Liver (tissue), 9 donors: ENCODE data around the gene GAN. TPM values are rescaled to one million over a fixed set of nuclear protein-coding genes. Genes with fewer than 3 reads are reported as not detected.

ENCODE experiments used
- DNase-seq: peaks from one replicate; pipeline ENCODE4 v3.0.0-alpha.2; 2017; ENCODE audit warnings: low spot score
- H3K27ac ChIP-seq, 2 donors: one replicate each; pipeline ENCODE4 v1.7.0; 2013; ENCODE audit warnings: inconsistent platforms in 2 of 2, low read length in 2 of 2, control low read depth in 1 of 2, low read depth in 1 of 2, mild to moderate bottlenecking in 1 of 2
- H3K27me3 ChIP-seq, 4 donors: one replicate each; pipeline versions ENCODE4 v1.6.1 to v1.7.0; 2013; ENCODE audit warnings: low read length in 3 of 4, inconsistent platforms in 1 of 4, mild to moderate bottlenecking in 1 of 4, moderate library complexity in 1 of 4; ENCODE audit not compliant: control insufficient read depth in 4 of 4, insufficient read depth in 4 of 4
- H3K36me3 ChIP-seq, 4 donors: one replicate each; pipeline versions ENCODE4 v1.6.1 to v1.7.0; 2013; ENCODE audit warnings: low read length in 3 of 4, mild to moderate bottlenecking in 3 of 4, low read depth in 1 of 4, moderate library complexity in 1 of 4; ENCODE audit not compliant: control insufficient read depth in 4 of 4, insufficient read depth in 3 of 4
- H3K4me1 ChIP-seq, 4 donors: one replicate each; pipeline versions ENCODE4 v1.6.1 to v1.7.0; 2013; ENCODE audit warnings: low read length in 3 of 4, mild to moderate bottlenecking in 3 of 4, moderate library complexity in 1 of 4; ENCODE audit not compliant: control insufficient read depth in 4 of 4, insufficient read depth in 4 of 4
- H3K4me3 ChIP-seq, 3 donors: one replicate each; pipeline versions ENCODE4 v1.6.1 to v1.7.0; 2013; ENCODE audit warnings: low read length in 3 of 3, control low read depth in 1 of 3, low read depth in 1 of 3, mild to moderate bottlenecking in 1 of 3
- H3K9ac ChIP-seq, 2 donors: one replicate each; pipeline ENCODE4 v1.7.0; 2013; ENCODE audit warnings: low read length in 2 of 2, mild to moderate bottlenecking in 2 of 2, moderate library complexity in 2 of 2, control low read depth in 1 of 2, low read depth in 1 of 2
- H3K9me3 ChIP-seq, 4 donors: one replicate each; pipeline versions ENCODE4 v1.6.1 to v1.7.0; 2013; ENCODE audit warnings: low read length in 3 of 4; ENCODE audit not compliant: control insufficient read depth in 4 of 4
- FOXA1 ChIP-seq: IDR thresholded peaks from 2 replicates; pipeline ENCODE4 v1.6.1; 2016; ENCODE audit warnings: antibody characterized with exemption
- FOXA2 ChIP-seq: IDR thresholded peaks from 2 replicates; pipeline ENCODE4 v1.6.1; 2016; ENCODE audit warnings: antibody characterized with exemption
- GABPA ChIP-seq, 2 donors: IDR thresholded peaks in 1 of 2; conservative IDR thresholded peaks in 1 of 2; 2 replicates each; pipeline ENCODE4 v1.6.1; 2016; ENCODE audit warnings: antibody characterized with exemption in 2 of 2, mild to moderate bottlenecking in 1 of 2, moderate library complexity in 1 of 2
- HNF4A ChIP-seq, 2 donors: conservative IDR thresholded peaks; 2 replicates each; pipeline ENCODE4 v1.6.1; 2016; ENCODE audit warnings: antibody characterized with exemption in 2 of 2, mild to moderate bottlenecking in 2 of 2
- HNF4G ChIP-seq: IDR thresholded peaks from 2 replicates; pipeline ENCODE4 v1.6.1; 2016; ENCODE audit warnings: antibody characterized with exemption
- JUND ChIP-seq, 2 donors: IDR thresholded peaks; 2 replicates each; pipeline ENCODE4 v1.6.1; 2016; ENCODE audit warnings: antibody characterized with exemption in 2 of 2
- RAD21 ChIP-seq, 2 donors: IDR thresholded peaks; 2 replicates each; pipeline ENCODE4 v1.6.1; 2016; ENCODE audit warnings: antibody characterized with exemption in 2 of 2, mild to moderate bottlenecking in 2 of 2
- REST ChIP-seq: IDR thresholded peaks from 2 replicates; pipeline ENCODE4 v1.6.1; 2016; ENCODE audit warnings: antibody characterized with exemption, mild to moderate bottlenecking
- RXRA ChIP-seq, 2 donors: IDR thresholded peaks; 2 replicates each; pipeline ENCODE4 v1.6.1; 2017 to 2018; ENCODE audit warnings: antibody characterized with exemption in 2 of 2, mild to moderate bottlenecking in 1 of 2
- SP1 ChIP-seq: IDR thresholded peaks from 2 replicates; pipeline ENCODE4 v1.6.1; 2018; ENCODE audit warnings: antibody characterized with exemption, mild to moderate bottlenecking
- TAF1 ChIP-seq: conservative IDR thresholded peaks from 2 replicates; pipeline ENCODE4 v1.6.1; 2016; ENCODE audit warnings: antibody characterized with exemption, mild to moderate bottlenecking
- YY1 ChIP-seq: IDR thresholded peaks from 2 replicates; pipeline ENCODE4 v1.6.1; 2016; ENCODE audit warnings: antibody characterized with exemption, mild to moderate bottlenecking
- WGBS: extraction: QIAGEN DNeasy Blood & Tissue Kit; methylation state at CpG from one replicate; pipeline ENCODE4 v1.1.7; 2013; 5-methylcytosine and 5-hydroxymethylcytosine counted together
- polyA plus RNA-seq, 2 donors: library from polyadenylated mRNA; stranded (reverse) in 1 of 2; unstranded in 1 of 2; fragments of 200-250 nt in 1 of 2; fragments of >200 nt in 1 of 2; fragmentation: Nextera tagmentation in 1 of 2; extraction: Ambion mirVana in 1 of 2; gene quantifications; one replicate each; pipeline versions ENCODE4 v1.2.1 to v1.2.3, GENCODE V29; 2013 to 2015
- total RNA-seq, 2 donors: library from RNA; depleted of rRNA; stranded (reverse); fragments of >200 nt; gene quantifications; one replicate each; pipeline ENCODE4 v1.2.3, GENCODE V29; 2014
- TF ChIP-seq, protein P1 (sequence below): fragments of 150-350 bp; IDR thresholded peaks from 2 replicates; pipeline ENCODE4 v1.5.1; 2017; ENCODE audit warnings: improper control_type of control experiment, low read depth, low read length; ENCODE audit not compliant: missing input control
- TF ChIP-seq, protein P2 (sequence below): IDR thresholded peaks from 2 replicates; pipeline ENCODE4 v1.6.1; 2016; ENCODE audit warnings: antibody characterized with exemption
- TF ChIP-seq, protein P3 (sequence below): IDR thresholded peaks from 2 replicates; pipeline ENCODE4 v1.6.1; 2016; ENCODE audit warnings: antibody characterized with exemption
- TF ChIP-seq, protein P4 (sequence below): IDR thresholded peaks from 2 replicates; pipeline ENCODE4 v1.6.1; 2016; ENCODE audit warnings: antibody characterized with exemption
- donor health status: healthy.
- donor health status: healthy.
- donor health status: healthy.
- donor health status: healthy.
- donor health status: healthy.

GAN gene
- total and polyA plus RNA-seq, 4 donors, result 0.33 to 5.5 (median 1.5) TPM

GRCh38 chr16:81275795-81276194, 39.0 kb upstream of the GAN start:
- Histone ChIP-seq H3K27ac (no peak overlapping the region), H3K4me1 (no peaks in the 10 kb centered on the region), H3K9me3 (no peaks in the 10 kb centered on the region), H3K9ac (no peak overlapping the region), H3K4me3 (no peak overlapping the region), H3K27me3 (no peaks in the 10 kb centered on the region), H3K36me3 (no peaks in the 10 kb centered on the region)
- no peak for DNase-seq
- TF ChIP-seq, protein P1, sequence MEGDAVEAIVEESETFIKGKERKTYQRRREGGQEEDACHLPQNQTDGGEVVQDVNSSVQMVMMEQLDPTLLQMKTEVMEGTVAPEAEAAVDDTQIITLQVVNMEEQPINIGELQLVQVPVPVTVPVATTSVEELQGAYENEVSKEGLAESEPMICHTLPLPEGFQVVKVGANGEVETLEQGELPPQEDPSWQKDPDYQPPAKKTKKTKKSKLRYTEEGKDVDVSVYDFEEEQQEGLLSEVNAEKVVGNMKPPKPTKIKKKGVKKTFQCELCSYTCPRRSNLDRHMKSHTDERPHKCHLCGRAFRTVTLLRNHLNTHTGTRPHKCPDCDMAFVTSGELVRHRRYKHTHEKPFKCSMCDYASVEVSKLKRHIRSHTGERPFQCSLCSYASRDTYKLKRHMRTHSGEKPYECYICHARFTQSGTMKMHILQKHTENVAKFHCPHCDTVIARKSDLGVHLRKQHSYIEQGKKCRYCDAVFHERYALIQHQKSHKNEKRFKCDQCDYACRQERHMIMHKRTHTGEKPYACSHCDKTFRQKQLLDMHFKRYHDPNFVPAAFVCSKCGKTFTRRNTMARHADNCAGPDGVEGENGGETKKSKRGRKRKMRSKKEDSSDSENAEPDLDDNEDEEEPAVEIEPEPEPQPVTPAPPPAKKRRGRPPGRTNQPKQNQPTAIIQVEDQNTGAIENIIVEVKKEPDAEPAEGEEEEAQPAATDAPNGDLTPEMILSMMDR, result no peak
- TF ChIP-seq SP1, result no peak
- no peak for TF ChIP-seq FOXA2
- TF ChIP-seq REST, result no peak
- TF ChIP-seq FOXA1, result no peak
- TF ChIP-seq RAD21 (IDR thresholded peaks at IDR 0.05), result no peak
- TF ChIP-seq GABPA (IDR thresholded peaks at IDR 0.05 in 1 of 2, conservative IDR thresholded peaks at IDR 0.05 in 1 of 2), result no peak
- TF ChIP-seq HNF4G, result no peak
- TF ChIP-seq, protein P2, sequence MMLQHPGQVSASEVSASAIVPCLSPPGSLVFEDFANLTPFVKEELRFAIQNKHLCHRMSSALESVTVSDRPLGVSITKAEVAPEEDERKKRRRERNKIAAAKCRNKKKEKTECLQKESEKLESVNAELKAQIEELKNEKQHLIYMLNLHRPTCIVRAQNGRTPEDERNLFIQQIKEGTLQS, result no peak
- 83% methylated on average over 9 of the region's 9 CpGs for WGBS

DNA sequence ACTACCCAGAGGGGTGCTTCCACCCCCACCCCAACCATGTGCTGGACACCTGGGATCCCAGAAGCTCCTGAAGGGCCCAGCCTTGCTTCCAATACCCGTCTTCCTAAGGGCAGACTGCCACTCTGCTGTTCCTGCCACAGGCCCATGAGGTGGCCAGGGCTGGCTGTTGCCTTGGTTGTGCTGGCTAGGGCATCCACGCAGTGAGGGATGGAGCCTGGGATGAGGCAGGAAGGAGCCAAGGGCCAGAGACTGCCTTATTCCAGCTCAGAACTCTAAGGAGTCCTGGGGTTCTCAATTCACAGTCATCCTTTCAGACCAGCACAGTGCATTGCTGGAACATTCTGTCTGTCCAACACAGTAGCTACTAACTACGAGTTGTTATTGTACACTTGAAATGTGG, 38.4 kb upstream of the GAN start:
- Histone ChIP-seq H3K4me1 (no peaks in the 10 kb centered on the region), H3K27me3 (no peaks in the 10 kb centered on the region), H3K4me3 (no peak overlapping the region), H3K27ac (no peak overlapping the region), H3K9ac (no peak overlapping the region), H3K36me3 (no peaks in the 10 kb centered on the region), H3K9me3 (no peaks in the 10 kb centered on the region)
- TF ChIP-seq JUND (IDR thresholded peaks at IDR 0.05) (no peak), REST (no peak), RAD21 (IDR thresholded peaks at IDR 0.05) (no peak), TAF1 (no peak), RXRA (IDR thresholded peaks at IDR 0.05) (no peak), SP1 (no peak), FOXA1 (no peak), HNF4A (conservative IDR thresholded peaks at IDR 0.05) (no peak), YY1 (no peak)
- TF ChIP-seq, protein P2, result no peak
- TF ChIP-seq, protein P1, result no peak
- TF ChIP-seq, protein P3, sequence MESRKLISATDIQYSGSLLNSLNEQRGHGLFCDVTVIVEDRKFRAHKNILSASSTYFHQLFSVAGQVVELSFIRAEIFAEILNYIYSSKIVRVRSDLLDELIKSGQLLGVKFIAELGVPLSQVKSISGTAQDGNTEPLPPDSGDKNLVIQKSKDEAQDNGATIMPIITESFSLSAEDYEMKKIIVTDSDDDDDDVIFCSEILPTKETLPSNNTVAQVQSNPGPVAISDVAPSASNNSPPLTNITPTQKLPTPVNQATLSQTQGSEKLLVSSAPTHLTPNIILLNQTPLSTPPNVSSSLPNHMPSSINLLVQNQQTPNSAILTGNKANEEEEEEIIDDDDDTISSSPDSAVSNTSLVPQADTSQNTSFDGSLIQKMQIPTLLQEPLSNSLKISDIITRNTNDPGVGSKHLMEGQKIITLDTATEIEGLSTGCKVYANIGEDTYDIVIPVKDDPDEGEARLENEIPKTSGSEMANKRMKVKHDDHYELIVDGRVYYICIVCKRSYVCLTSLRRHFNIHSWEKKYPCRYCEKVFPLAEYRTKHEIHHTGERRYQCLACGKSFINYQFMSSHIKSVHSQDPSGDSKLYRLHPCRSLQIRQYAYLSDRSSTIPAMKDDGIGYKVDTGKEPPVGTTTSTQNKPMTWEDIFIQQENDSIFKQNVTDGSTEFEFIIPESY, result no peak
- TF ChIP-seq, protein P4, sequence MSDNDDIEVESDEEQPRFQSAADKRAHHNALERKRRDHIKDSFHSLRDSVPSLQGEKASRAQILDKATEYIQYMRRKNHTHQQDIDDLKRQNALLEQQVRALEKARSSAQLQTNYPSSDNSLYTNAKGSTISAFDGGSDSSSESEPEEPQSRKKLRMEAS, result no peak
- no peak for DNase-seq
- 92% methylated on average over 3 of the region's 3 CpGs for WGBS
